HepG2 (cell line): ENCODE results near the gene EFNB1. TPM values are rescaled to one million over a fixed set of nuclear protein-coding genes. Genes with fewer than 3 reads are reported as not detected.
A peak's percentile ranks its signal among the peaks of the same experiment; 100 is the strongest.

Source experiments
- ATAC-seq: fragments of 200-7000 bp; cut with Tn5 transposase; 3 replicates; pipeline ENCODE4 v1.9.1; 2020; ENCODE audit warnings: mild to moderate bottlenecking, moderate library complexity
- BruUV-seq: library from RNA; stranded (reverse); fragments of 400-500 nt; replicated peaks from 2 replicates; lab custom pipeline; 2021; lab: Mats Ljungman, UMichigan
- CTCF ChIA-PET: fragments of 300-600 bp; formaldehyde crosslinking; extraction: SDS; loops from one replicate; lab custom pipeline; 2021; ENCODE audit warnings: low total read pairs, inconsistent platforms, low intra/inter-chr PET ratio; lab: Yijun Ruan, JAX
- POLR2A ChIA-PET: fragments of 350-600 bp; sonication (Branson Sonifier 250); formaldehyde crosslinking; loops from one replicate; lab custom pipeline; 2020; ENCODE audit warnings: antibody characterized with exemption, inconsistent platforms; lab: Yijun Ruan, JAX
- DNase-seq: peaks from one replicate; pipeline ENCODE4 v3.0.0-alpha.2; 2015; ENCODE audit warnings: low spot score
- FAIRE-seq: peaks from 3 replicates; lab custom pipeline; 2011; peaks lifted over from hg19 to GRCh38; lab: Jason Lieb, UNC
- H2AFZ ChIP-seq: one replicate; pipeline ENCODE4 v1.6.1; 2011; ENCODE audit warnings: low read length, inconsistent platforms
- H3K27ac ChIP-seq: fragments of 300-600 bp; 3 replicates; pipeline ENCODE4 v1.8.0; 2011; ENCODE audit warnings: mixed run types, mild to moderate bottlenecking, mixed read lengths, low read length, inconsistent platforms; ENCODE audit not compliant: insufficient read depth; ENCODE audit errors: extremely low read length
- H3K27me3 ChIP-seq, 2 experiments: fragments of 200-600 bp in 1 of 2; 2 replicates in 1 of 2; 3 replicates in 1 of 2; pipeline versions ENCODE4 v1.6.0 to v1.8.0; 2011; ENCODE audit warnings: low read length in 2 of 2, mild to moderate bottlenecking in 2 of 2, moderate library complexity in 2 of 2, inconsistent platforms in 1 of 2; ENCODE audit not compliant: insufficient read depth in 2 of 2, control insufficient read depth in 1 of 2
- H3K36me3 ChIP-seq, 2 experiments: fragments of 200-600 bp in 1 of 2; replicated peaks in 1 of 2; 2 replicates in 1 of 2; 3 replicates in 1 of 2; pipeline versions ENCODE4 v1.5.1 to v1.8.0; 2011; ENCODE audit warnings: low read length in 2 of 2, inconsistent platforms in 1 of 2; ENCODE audit not compliant: insufficient read depth in 2 of 2, control insufficient read depth in 1 of 2
- H3K4me1 ChIP-seq: 2 replicates; pipeline ENCODE4 v1.5.1; 2012; ENCODE audit warnings: low read length, inconsistent platforms; ENCODE audit not compliant: insufficient read depth
- H3K4me2 ChIP-seq: 2 replicates; pipeline ENCODE4 v1.6.0; 2011; ENCODE audit warnings: low read depth, low read length, inconsistent platforms
- H3K4me3 ChIP-seq, 3 experiments: fragments of 200-600 bp in 1 of 3; sonication (generic), shearing (Covaris generic) in 1 of 3; replicated peaks in 1 of 3; 2 replicates each; pipeline ENCODE4 v1.5.1; 2011 to 2016; ENCODE audit warnings: low read length in 3 of 3, inconsistent platforms in 2 of 3, low read depth in 2 of 3, mild to moderate bottlenecking in 2 of 3, control low read depth in 1 of 3, mixed read lengths in 1 of 3; ENCODE audit not compliant: insufficient read depth in 1 of 3
- H3K79me2 ChIP-seq: one replicate; pipeline ENCODE4 v1.6.1; 2011; ENCODE audit warnings: low read length, inconsistent platforms; ENCODE audit not compliant: insufficient read depth
- H3K9ac ChIP-seq: 2 replicates; pipeline ENCODE4 v1.6.0; 2011; ENCODE audit warnings: mild to moderate bottlenecking, low read depth, low read length, inconsistent platforms; ENCODE audit not compliant: insufficient read depth
- H3K9me3 ChIP-seq: 2 replicates; pipeline ENCODE4 v1.5.1; 2012; ENCODE audit warnings: mild to moderate bottlenecking, low read length
- H4K20me1 ChIP-seq: 2 replicates; pipeline ENCODE4 v1.6.0; 2011; ENCODE audit warnings: inconsistent platforms, mild to moderate bottlenecking, low read length, moderate library complexity; ENCODE audit not compliant: insufficient read depth
- ATF5 ChIP-seq: sonication (generic); formaldehyde crosslinking; IDR thresholded peaks from 2 replicates; pipeline ENCODE4 v1.4.0; 2020; ENCODE audit warnings: mild to moderate bottlenecking, low read depth, missing genetic modification reagents
- CEBPB ChIP-seq: IDR thresholded peaks from 2 replicates; pipeline ENCODE4 v1.6.1; 2011; ENCODE audit warnings: low read depth, low read length, improper control_type of control experiment, borderline replicate concordance
- GMEB1 ChIP-seq: sonication (generic); formaldehyde crosslinking; IDR thresholded peaks from 2 replicates; pipeline ENCODE4 v1.5.1; 2020; ENCODE audit warnings: missing genetic modification reagents, mild to moderate bottlenecking, borderline replicate concordance
- GTF3A ChIP-seq: sonication (generic); formaldehyde crosslinking; conservative IDR thresholded peaks from 2 replicates; pipeline ENCODE4 v1.4.0; 2020; ENCODE audit warnings: mild to moderate bottlenecking, missing genetic modification reagents
- HMG20B ChIP-seq: conservative IDR thresholded peaks from 2 replicates; pipeline ENCODE4 v1.6.1; 2016; ENCODE audit warnings: missing genetic modification reagents, missing compliant biosample characterization
- LRRFIP1 ChIP-seq: sonication (generic); formaldehyde crosslinking; conservative IDR thresholded peaks from 2 replicates; pipeline ENCODE4 v1.4.0; 2020; ENCODE audit warnings: missing genetic modification reagents
- NFATC3 ChIP-seq: sonication (generic); formaldehyde crosslinking; IDR thresholded peaks from 2 replicates; pipeline ENCODE4 v1.5.1; 2020; ENCODE audit warnings: mild to moderate bottlenecking, missing genetic modification reagents
- NR2F6 ChIP-seq, 2 experiments: IDR thresholded peaks; 2 replicates each; pipeline ENCODE4 v1.6.1; 2016; ENCODE audit warnings: antibody characterized with exemption in 1 of 2, mild to moderate bottlenecking in 1 of 2
- SMYD3 ChIP-seq: sonication (generic); formaldehyde crosslinking; IDR thresholded peaks from 2 replicates; pipeline ENCODE4 v1.8.1; 2023; ENCODE audit warnings: mild to moderate bottlenecking, missing genetic modification reagents
- ZBTB33 ChIP-seq: sonication (generic); formaldehyde crosslinking; IDR thresholded peaks from 2 replicates; pipeline ENCODE4 v1.4.0; 2020; ENCODE audit warnings: missing genetic modification reagents
- WGBS: methylation state at CpG from one replicate; pipeline ENCODE4 v1.1.6; 2017; ENCODE audit warnings: low lambda C conversion rate; 5-methylcytosine and 5-hydroxymethylcytosine counted together
- in situ Hi-C: cut with HindIII; loops from 2 replicates; pipeline ENCODE4 v1.10.0; 2017; ENCODE audit warnings: low pct_unique_long_range_greater_than_20kb; ENCODE audit not compliant: extremely low pct_ligation_motif_present
- intact Hi-C: fragments of 100-400 bp; cut with micrococcal nuclease; formaldehyde crosslinking; loops from one replicate; pipeline ENCODE4 v1.10.0; 2022; ENCODE audit not compliant: unreplicated experiment
- polyA plus RNA-seq, 8 experiments: library from polyadenylated mRNA; depleted of rRNA in 3 of 8; stranded (reverse) in 7 of 8; unstranded in 1 of 8; fragments of >200 nt; fragmentation: Illumina TruSeq in 4 of 8; extraction: Trizol in 4 of 8; gene quantifications; 2 replicates each; pipeline versions ENCODE4 v1.2.1 to v1.2.3, GENCODE V29; 2011 to 2016; ENCODE audit warnings: low read depth in 4 of 8, missing spikeins in 1 of 8, mixed read lengths in 1 of 8; ENCODE audit not compliant: insufficient read depth in 1 of 8
- total RNA-seq, 5 experiments: library from RNA; depleted of rRNA; stranded (reverse); fragments of >200 nt; fragmentation: Illumina TruSeq; extraction: Trizol; gene quantifications; 2 replicates each; pipeline ENCODE4 v1.2.3, GENCODE V29; 2016; ENCODE audit warnings: low read depth in 1 of 5
- TF ChIP-seq, protein P1 (sequence below): sonication (generic); formaldehyde crosslinking; IDR thresholded peaks from 2 replicates; pipeline ENCODE4 v1.4.0; 2020; ENCODE audit warnings: missing genetic modification reagents

Gene EFNB1
- total and polyA plus RNA-seq, 2 of the 13 experiments (the other 11 are each of a cell fraction or from before 2014, with no cell fraction given): 4.0 to 4.1 TPM

DNA sequence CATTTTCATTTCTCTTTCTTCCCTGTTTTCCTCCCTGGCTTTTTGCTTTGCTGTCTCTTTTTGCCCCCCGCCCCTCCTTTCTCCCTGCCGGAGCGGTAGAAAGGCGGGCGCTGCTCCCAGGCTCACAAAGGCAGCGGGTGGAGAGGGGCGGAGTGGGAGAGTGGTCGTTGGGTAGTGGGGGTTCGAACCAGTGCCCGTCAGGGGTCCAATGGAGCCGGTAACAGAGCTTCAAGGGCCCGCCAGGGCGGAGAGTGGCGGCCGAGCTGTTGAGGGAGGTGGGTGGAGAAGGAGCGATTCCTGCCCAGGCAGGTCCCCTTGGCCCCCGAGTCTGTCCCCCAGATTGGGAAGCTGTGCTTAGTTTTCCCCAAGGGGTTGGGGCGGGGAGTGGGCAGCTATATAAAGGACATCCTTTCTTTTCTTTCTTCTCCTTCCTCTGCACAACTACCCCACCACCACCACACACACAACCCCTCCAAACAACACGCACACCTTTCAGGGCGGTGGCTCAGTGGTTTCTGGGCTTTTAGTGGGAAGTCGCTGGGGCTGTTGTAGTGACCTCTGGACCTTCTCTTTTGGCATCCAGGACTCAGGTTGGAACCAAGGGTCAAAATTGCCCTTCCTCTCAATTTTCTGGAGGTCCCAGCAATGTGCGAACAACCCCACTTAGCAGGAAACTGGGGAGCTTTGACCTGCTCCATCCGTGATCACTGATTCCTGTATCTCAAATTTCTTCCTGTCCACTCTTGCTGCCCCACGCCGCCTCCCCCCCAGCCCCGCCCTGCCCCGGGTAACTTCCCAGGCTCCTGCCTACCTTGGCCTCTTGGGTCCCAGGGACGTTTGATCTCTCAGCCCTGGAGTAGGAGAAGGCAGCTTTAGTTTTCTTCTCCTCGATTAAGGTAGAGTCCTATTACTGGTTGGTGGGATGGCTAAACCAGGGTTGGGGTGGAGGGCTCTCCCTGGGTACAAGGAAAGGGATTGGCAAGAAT lies 1.9 kb downstream of the EFNB1 start:
- H3K36me3 ChIP-seq: no peaks in the 10 kb centered on the region
- ATAC-seq: no peak
- H3K4me3 ChIP-seq: peak overlapping the region; percentile 52 to 68 (median 63); a peak in 5 of 6 replicates
- WGBS: 37% methylated on average over 19 of the region's 29 CpGs
- no peaks in the 10 kb centered on the region for H4K20me1 ChIP-seq
- no peaks in the 10 kb centered on the region for H3K79me2 ChIP-seq
- H3K9ac ChIP-seq: 0 out of 2 replicates have a peak overlapping the region, but pooled peaks have one; percentile 46
- BruUV-seq: no TSS peak
- intact Hi-C loops (no loop called here), in situ Hi-C loops (no loop called here)
- no peak overlapping the region for H3K27ac ChIP-seq
- no peak for DNase-seq
- H3K9me3 ChIP-seq: no peaks in the 10 kb centered on the region
- POLR2A ChIA-PET: no interaction called here
- peak overlapping the region; percentile 73 for H3K4me2 ChIP-seq
- H3K4me1 ChIP-seq: peaks cover 20% of the 10 kb centered on the region
- TF ChIP-seq GMEB1 (CRISPR knock-in tag) (no peak), HMG20B (CRISPR knock-in tag) (no peak), SMYD3 (no peak), NR2F6 (IDR thresholded peaks at IDR 0.05) (no peak), NR2F6 (CRISPR knock-in tag; IDR thresholded peaks at IDR 0.05) (no peak), GTF3A (CRISPR knock-in tag) (no peak), LRRFIP1 (no peak), CEBPB (no peak), NFATC3 (no peak), ATF5 (CRISPR knock-in tag) (no peak), ZBTB33 (no peak)
- TF ChIP-seq, protein P1, sequence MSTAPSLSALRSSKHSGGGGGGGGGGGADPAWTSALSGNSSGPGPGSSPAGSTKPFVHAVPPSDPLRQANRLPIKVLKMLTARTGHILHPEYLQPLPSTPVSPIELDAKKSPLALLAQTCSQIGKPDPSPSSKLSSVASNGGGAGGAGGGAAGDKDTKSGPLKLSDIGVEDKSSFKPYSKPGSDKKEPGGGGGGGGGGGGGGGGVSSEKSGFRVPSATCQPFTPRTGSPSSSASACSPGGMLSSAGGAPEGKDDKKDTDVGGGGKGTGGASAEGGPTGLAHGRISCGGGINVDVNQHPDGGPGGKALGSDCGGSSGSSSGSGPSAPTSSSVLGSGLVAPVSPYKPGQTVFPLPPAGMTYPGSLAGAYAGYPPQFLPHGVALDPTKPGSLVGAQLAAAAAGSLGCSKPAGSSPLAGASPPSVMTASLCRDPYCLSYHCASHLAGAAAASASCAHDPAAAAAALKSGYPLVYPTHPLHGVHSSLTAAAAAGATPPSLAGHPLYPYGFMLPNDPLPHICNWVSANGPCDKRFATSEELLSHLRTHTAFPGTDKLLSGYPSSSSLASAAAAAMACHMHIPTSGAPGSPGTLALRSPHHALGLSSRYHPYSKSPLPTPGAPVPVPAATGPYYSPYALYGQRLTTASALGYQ: no peak
- CTCF ChIA-PET: no interaction called here
- peak; percentile 23 for FAIRE-seq
- no peak overlapping the region for H2AFZ ChIP-seq
- H3K27me3 ChIP-seq: no peaks in the 10 kb centered on the region
